ENCODE data around the gene RPRD1B.
"Not testable (repeated sequence)": the region's sequence is repeated elsewhere in the genome, so short reads cannot be mapped to it uniquely, and the experiment has no call there.

The RPRD1B gene

DNA sequence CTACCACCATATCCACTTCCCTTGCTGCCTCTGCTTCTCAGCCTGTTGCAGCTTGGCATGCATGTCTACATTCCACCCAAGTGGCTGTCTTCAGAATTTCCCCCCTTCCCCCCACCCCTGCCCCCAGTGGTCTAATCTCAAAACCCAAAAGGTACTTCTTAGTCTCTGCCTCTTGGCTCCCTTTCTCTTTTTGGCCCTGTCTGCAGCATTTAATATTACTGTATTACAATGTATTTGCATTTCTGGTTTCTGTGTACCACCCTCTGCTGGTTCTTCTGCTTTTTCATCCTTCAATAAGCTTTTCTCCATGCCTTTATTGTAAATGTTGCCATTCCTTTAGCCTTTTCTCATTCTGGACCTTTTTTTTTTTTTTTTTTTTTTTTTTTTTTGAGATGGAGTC is 43.0 kb downstream of the RPRD1B start:
- DNase-seq, result no peak

DNA sequence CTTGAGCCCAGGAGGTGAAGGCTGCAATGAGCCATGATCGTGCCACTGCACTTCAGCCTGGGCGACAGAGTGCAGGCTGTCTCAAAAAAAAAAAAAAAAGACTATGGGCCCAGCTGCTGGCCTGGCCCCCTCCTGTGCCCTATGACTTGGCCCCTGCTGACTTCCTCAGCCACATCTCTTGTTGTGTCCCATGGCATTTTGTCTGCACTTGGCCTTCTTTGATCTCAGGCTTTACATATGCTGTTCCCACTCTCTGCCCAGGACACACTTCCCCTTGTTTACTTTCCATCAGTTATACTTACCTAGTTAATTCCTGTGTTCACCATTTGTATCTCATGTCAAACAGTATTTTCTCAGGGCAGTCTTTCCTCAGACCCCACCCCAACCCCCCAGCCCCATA is 44.5 kb downstream of the RPRD1B start:
- no peak for DNase-seq

DNA sequence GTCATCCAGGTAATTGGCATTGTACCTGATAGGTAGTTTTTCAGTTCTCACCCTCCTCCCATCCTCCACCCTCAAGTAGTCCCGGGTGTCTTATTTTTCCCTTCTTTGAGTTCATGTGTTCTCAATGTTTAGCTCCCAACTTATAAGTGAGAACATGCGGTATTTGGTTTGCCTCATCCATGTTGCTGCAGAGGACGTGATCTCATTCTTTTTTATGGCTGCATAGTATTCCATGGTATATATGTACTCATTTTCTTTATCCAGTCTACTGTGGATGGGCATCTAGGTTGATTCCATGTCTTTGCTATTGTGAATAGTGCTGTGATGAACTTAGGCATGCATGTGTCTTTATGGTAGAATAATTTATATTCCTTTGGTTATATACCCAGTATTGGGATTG is 45.8 kb downstream of the RPRD1B start:
- DNase-seq, result no peak

DNA sequence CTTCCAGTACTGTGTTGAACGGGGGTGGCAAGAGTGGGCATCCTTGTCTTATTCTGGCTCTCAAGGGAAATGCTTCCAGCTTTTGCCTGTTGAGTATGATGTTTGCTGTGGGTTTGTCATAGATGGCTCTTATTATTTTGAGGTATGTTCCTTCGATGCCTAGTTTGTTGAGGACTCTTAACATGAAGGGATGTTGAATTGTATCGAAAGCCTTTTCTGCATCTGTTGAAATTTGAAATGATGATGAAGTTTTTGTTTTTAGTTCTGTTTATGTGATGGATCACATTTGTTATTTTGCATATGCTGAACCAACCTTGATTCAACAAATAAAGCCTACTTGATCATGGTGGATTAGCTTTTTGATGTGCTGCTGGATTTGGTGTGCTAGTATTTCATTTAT is 48.0 kb downstream of the RPRD1B start:
- DNase-seq, result no peak

DNA sequence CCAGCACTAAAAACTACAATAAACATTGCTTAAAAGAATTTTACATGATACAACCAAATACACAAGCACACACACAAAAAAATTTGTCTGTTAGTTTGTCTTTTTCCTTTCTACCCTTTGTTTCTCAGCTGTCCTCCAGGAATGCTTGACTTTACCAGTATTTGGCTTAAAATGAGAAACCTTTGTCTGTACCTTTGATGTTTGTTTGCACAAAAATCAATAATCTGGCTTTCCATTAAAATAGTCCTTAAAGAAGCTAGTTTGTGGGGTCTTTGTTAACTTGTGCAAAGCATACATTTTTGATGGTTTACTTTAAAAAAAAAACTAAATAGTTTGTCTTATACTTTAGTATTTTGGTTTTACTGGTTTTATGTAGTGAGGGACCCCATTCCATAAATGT is 49.3 kb downstream of the RPRD1B start:
- DNase-seq, result no peak

- no peak for DNase-seq
Measured at GRCh38 chr20:38083338-38084048, 49.9 kb downstream of the RPRD1B start.

- DNase-seq, result no peak
Measured at GRCh38 chr20:38084425-38084951, 50.9 kb downstream of the RPRD1B start.

- no peak for DNase-seq
Measured at GRCh38 chr20:38085026-38085425, 51.5 kb downstream of the RPRD1B start.

GRCh38 chr20:38089500-38089899 is 56.0 kb downstream of the RPRD1B start:
- no peak for DNase-seq

GRCh38 chr20:38090061-38090460 is 56.5 kb downstream of the RPRD1B start:
- no peak for DNase-seq

DNA sequence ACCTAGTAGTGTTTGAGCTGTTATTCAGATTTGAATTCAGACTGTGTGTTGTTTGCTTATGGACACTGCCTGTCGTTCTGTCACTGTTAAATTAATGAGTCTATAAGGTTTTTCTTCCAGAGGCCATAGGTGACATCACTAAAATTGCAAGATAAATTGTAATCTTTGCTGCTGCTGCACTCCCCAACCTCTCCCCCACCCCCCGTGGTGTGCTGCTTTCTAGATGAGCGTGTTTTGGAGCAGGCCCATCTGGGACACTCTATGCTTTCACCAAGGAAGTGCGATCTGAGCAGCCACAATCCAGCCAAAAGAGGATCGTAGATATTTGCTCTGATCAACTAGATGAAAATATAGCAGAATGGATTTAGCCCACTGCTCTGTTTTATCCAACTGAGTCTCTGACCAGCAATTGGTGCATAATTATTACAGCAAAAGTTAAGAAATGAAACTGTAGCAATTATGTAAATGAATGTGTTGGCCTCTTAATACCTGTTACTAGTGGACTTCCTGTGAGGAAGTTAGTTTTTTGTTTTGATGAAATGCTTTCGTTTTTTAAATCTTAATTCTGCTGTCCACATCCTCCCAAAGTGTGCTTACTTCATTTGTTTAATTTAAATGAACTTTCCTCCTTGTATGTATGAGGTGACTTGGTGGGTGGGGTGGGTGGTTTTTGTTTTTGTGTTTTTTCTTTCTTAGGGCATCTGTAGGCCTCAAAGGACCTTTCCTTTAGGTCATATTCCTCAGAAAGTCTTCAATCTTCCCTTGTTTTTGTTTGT is 58.1 kb downstream of the RPRD1B start:
- DNase-seq, result no peak

GRCh38 chr20:38092260-38092857 is 58.8 kb downstream of the RPRD1B start:
- no peak for DNase-seq

- DNase-seq, result no peak
Measured at GRCh38 chr20:38092915-38093314, 59.4 kb downstream of the RPRD1B start.

DNA sequence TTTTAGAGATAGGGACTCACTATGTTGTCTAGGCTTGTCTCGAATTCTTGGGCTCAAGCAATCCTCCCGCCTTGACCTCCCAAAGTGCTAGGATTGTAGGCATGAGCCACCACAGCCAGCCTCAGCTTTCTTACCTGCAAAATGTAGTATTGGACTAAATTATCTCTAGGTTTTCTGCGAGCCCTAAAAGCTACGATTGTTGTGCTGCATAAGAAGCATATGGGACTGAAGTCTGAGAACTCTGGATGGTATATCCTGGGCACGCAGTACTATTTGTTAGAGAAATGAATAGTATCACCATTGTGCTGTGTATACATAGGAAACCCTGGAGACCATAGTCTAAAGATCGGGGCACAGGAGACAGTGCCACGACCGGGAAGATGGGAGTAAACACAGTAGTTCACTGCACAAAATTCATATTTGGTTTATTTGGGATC is 60.1 kb downstream of the RPRD1B start:
- no peak for DNase-seq

- DNase-seq, result no peak
Measured at GRCh38 chr20:38094373-38094891, 60.9 kb downstream of the RPRD1B start.

- no peak for DNase-seq
Measured at GRCh38 chr20:38095017-38095686, 61.6 kb downstream of the RPRD1B start.

DNA sequence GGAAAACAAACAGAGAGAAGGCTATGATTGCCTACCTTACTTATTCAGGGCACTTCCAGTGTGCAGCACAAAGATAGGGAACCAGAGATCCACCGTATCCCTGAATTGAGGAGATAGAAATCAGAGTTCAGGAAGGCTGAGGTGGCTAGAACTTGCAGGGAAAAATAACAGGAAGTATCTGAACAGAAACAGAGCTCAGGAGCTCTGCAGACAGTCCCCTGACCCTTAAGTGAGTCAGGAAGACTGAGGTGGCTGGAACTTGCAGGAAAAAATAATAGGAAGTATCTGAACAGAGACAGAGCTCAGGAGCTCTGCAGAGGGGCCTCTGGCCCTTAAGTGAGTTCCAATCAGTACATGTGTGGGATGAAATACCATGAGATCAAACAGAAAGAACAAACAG is 65.4 kb downstream of the RPRD1B start:
- no peak for DNase-seq

- DNase-seq, result not testable (repeated sequence)
Measured at GRCh38 chr20:38102206-38102605, 68.7 kb downstream of the RPRD1B start.

GRCh38 chr20:38104285-38104684 is 70.7 kb downstream of the RPRD1B start:
- DNase-seq, result no peak

DNA sequence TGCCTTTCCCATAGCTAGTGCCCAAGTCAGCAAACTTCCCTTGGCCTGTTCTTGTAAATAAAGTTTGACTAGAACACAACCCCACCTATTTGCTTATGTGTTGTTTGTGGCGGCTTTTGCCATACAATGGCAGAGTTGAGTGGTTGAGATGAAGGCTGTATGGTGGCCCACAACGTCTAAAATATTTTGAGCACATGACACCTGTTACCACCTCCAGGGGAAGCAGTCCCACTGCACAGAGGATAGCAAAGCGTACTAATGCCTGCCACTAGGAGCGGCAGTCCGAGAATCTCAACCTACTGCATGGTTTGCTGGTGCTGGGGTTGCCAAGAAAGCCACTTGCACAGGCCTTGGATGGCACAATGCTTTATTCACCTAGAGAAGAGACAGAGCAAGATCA is 72.9 kb downstream of the RPRD1B start:
- DNase-seq, result no peak

DNA sequence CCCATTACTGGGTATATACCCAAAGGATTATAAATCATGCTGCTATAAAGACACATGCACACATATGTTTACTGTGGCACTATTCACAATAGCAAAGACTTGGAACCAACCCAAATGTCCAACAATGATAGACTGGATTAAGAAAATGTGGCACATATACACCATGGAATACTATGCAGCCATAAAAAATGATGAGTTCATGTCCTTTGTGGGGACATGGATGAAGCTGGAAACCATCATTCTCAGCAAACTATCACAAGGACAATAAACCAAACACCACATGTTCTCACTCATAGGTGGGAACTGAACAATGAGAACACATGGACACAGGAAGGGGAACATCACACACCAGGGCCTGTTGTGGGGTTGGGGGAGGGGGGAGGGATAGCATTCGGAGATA is 73.8 kb downstream of the RPRD1B start:
- DNase-seq, result not testable (repeated sequence)

DNA sequence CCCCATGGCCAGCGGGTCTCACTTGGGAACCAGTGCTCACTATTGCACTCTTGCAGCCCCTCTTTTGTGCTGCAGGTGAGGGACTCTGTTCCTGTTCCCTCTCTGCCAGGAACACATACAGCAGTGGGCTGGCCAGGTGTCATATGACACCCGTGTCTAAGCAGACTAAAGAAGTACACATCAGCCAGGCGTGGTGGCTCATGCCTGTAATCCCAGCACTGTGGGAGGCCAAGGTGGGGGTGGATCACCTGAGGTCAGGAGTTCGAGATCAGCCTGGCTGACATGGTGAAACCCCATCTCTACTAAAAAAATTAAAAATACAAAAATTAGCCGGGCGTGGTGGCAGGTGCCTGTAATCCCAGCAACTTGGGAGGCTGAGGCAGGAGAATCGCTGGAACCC is 74.4 kb downstream of the RPRD1B start:
- not testable (repeated sequence) for DNase-seq

GRCh38 chr20:38108438-38108985 is 75.0 kb downstream of the RPRD1B start:
- no peak for DNase-seq
